HepG2 (cell line): ENCODE measurements around the gene FMNL1.

Experiments
- DNMT1 ChIP-seq: sonication (generic); formaldehyde crosslinking; IDR thresholded peaks from 2 replicates; pipeline ENCODE4 v1.5.1; 2020; ENCODE audit warnings: mild to moderate bottlenecking, missing genetic modification reagents
- EHMT2 ChIP-seq: fragments of 200-600 bp; sonication (generic); IDR thresholded peaks from 2 replicates; pipeline ENCODE4 v1.7.0; 2017; ENCODE audit warnings: antibody characterized with exemption, low read depth, low read length, borderline replicate concordance
- JUNB ChIP-seq: sonication (generic); formaldehyde crosslinking; IDR thresholded peaks from 2 replicates; pipeline ENCODE4 v1.8.0; 2022; ENCODE audit warnings: missing genetic modification reagents, mild to moderate bottlenecking, borderline replicate concordance
- NR2F1 ChIP-seq, 2 experiments: fragments of 450-650 bp in 1 of 2; formaldehyde crosslinking in 1 of 2; IDR thresholded peaks; 2 replicates each; pipeline versions ENCODE4 v1.5.0 to v1.6.1; 2016 to 2020; ENCODE audit warnings: mild to moderate bottlenecking in 1 of 2, missing compliant biosample characterization in 1 of 2, missing genetic modification reagents in 1 of 2, moderate library complexity in 1 of 2
- POLR2A ChIP-seq, 2 experiments: IDR thresholded peaks; 2 replicates each; pipeline ENCODE4 v1.6.1; 2011; ENCODE audit warnings: low read depth in 2 of 2, low read length in 2 of 2, mild to moderate bottlenecking in 1 of 2, moderate library complexity in 1 of 2; ENCODE audit not compliant: insufficient read depth in 1 of 2
- SNRNP70 ChIP-seq: fragments of 200-400 bp; formaldehyde crosslinking; IDR thresholded peaks from 2 replicates; pipeline ENCODE4 v1.6.1; 2017; ENCODE audit warnings: mild to moderate bottlenecking, low read depth, low read length, moderate library complexity
- SP1 ChIP-seq, 2 experiments: fragments of 450-650 bp in 1 of 2; sonication (generic) in 1 of 2; formaldehyde crosslinking in 1 of 2; IDR thresholded peaks; 2 replicates each; pipeline versions ENCODE4 v1.4.0 to v1.6.1; 2016 to 2020; ENCODE audit warnings: missing genetic modification reagents in 1 of 2
- STAT5B ChIP-seq: sonication (generic); formaldehyde crosslinking; IDR thresholded peaks from 2 replicates; pipeline ENCODE4 v1.4.0; 2020; ENCODE audit warnings: missing genetic modification reagents
- ZNF296 ChIP-seq: sonication (generic); formaldehyde crosslinking; conservative IDR thresholded peaks from 2 replicates; pipeline ENCODE4 v1.5.0; 2020; ENCODE audit warnings: mild to moderate bottlenecking, missing genetic modification reagents
- ZNF792 ChIP-seq: IDR thresholded peaks from 2 replicates; pipeline ENCODE4 v1.6.1; 2016
- TF ChIP-seq, protein P1 (sequence below): sonication (generic); formaldehyde crosslinking; IDR thresholded peaks from 2 replicates; pipeline ENCODE4 v1.5.0; 2020; ENCODE audit warnings: mild to moderate bottlenecking, missing genetic modification reagents, moderate library complexity
- TF ChIP-seq, protein P2 (sequence below): sonication (generic); formaldehyde crosslinking; conservative IDR thresholded peaks from 2 replicates; pipeline ENCODE4 v1.4.0; 2020; ENCODE audit warnings: missing genetic modification reagents
- TF ChIP-seq, protein P3 (sequence below): IDR thresholded peaks from 2 replicates; pipeline ENCODE4 v1.6.1; 2016; ENCODE audit warnings: control low read depth
- TF ChIP-seq, protein P4 (sequence below): IDR thresholded peaks from 2 replicates; pipeline ENCODE4 v1.6.1; 2012; ENCODE audit warnings: inconsistent platforms

DNA sequence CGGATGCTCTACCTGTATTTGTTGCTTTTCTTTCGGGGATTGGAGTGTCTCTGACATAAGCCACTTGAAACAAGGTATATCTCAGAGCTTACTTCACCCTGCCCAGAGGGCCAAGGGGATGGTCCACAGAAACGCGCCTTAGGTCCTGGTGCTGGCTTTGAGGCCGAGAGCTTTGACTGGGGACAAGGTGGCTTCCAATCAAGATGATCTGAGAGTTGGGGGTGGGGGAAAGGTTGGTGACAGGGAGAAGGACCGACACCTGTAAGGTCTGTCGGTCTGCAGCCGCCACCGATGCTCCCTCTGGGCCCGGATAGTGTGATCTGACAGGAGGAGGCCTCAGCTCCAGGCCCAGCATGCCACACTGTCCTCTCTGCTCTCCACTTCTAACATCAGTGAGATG is 62.0 kb downstream of the FMNL1 start:
- TF ChIP-seq, protein P1, sequence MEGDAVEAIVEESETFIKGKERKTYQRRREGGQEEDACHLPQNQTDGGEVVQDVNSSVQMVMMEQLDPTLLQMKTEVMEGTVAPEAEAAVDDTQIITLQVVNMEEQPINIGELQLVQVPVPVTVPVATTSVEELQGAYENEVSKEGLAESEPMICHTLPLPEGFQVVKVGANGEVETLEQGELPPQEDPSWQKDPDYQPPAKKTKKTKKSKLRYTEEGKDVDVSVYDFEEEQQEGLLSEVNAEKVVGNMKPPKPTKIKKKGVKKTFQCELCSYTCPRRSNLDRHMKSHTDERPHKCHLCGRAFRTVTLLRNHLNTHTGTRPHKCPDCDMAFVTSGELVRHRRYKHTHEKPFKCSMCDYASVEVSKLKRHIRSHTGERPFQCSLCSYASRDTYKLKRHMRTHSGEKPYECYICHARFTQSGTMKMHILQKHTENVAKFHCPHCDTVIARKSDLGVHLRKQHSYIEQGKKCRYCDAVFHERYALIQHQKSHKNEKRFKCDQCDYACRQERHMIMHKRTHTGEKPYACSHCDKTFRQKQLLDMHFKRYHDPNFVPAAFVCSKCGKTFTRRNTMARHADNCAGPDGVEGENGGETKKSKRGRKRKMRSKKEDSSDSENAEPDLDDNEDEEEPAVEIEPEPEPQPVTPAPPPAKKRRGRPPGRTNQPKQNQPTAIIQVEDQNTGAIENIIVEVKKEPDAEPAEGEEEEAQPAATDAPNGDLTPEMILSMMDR (CRISPR knock-in tag), result no peak
- TF ChIP-seq, protein P2, sequence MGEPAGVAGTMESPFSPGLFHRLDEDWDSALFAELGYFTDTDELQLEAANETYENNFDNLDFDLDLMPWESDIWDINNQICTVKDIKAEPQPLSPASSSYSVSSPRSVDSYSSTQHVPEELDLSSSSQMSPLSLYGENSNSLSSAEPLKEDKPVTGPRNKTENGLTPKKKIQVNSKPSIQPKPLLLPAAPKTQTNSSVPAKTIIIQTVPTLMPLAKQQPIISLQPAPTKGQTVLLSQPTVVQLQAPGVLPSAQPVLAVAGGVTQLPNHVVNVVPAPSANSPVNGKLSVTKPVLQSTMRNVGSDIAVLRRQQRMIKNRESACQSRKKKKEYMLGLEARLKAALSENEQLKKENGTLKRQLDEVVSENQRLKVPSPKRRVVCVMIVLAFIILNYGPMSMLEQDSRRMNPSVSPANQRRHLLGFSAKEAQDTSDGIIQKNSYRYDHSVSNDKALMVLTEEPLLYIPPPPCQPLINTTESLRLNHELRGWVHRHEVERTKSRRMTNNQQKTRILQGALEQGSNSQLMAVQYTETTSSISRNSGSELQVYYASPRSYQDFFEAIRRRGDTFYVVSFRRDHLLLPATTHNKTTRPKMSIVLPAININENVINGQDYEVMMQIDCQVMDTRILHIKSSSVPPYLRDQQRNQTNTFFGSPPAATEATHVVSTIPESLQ (CRISPR knock-in tag), result no peak
- no peak for TF ChIP-seq NR2F1 (CRISPR knock-in tag; IDR thresholded peaks at IDR 0.05)
- TF ChIP-seq SNRNP70, result no peak
- no peak for TF ChIP-seq EHMT2
- TF ChIP-seq POLR2A (IDR thresholded peaks at IDR 0.05; ENCODE audit: insufficient read depth in 1 of 2, low read depth in 2 of 2, low read length in 2 of 2), result no peak
- TF ChIP-seq JUNB (CRISPR knock-in tag), result no peak
- no peak for TF ChIP-seq STAT5B (CRISPR knock-in tag)
- no peak for TF ChIP-seq ZNF296 (CRISPR knock-in tag)
- TF ChIP-seq DNMT1, result no peak
- no peak for TF ChIP-seq ZNF792 (CRISPR knock-in tag)
- TF ChIP-seq, protein P3, sequence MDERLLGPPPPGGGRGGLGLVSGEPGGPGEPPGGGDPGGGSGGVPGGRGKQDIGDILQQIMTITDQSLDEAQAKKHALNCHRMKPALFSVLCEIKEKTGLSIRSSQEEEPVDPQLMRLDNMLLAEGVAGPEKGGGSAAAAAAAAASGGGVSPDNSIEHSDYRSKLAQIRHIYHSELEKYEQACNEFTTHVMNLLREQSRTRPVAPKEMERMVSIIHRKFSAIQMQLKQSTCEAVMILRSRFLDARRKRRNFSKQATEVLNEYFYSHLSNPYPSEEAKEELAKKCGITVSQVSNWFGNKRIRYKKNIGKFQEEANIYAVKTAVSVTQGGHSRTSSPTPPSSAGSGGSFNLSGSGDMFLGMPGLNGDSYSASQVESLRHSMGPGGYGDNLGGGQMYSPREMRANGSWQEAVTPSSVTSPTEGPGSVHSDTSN (CRISPR knock-in tag), result no peak
- TF ChIP-seq, protein P4, sequence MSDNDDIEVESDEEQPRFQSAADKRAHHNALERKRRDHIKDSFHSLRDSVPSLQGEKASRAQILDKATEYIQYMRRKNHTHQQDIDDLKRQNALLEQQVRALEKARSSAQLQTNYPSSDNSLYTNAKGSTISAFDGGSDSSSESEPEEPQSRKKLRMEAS, result no peak
- no peak for TF ChIP-seq SP1 (IDR thresholded peaks at IDR 0.05)
- no peak for TF ChIP-seq SP1 (CRISPR knock-in tag; IDR thresholded peaks at IDR 0.05)
